NCI-H2227 treated with DMSO at 0.1 percent for 48 hours (cell line): ENCODE data around the gene PAX4.

Experiments used
- DNase-seq: peaks from one replicate; lab custom pipeline; 2025; lab: John Stamatoyannopoulos, UW

The PAX4 gene

GRCh38 chr7:127629268-127629854 lies 11.4 kb upstream of the PAX4 start:
- DNase-seq, result no peak

- no peak for DNase-seq
Observed at GRCh38 chr7:127628445-127628844, 10.5 kb upstream of the PAX4 start.

GRCh38 chr7:127625331-127625730 lies 7.4 kb upstream of the PAX4 start:
- DNase-seq, result no peak

- DNase-seq, result no peak
Observed at GRCh38 chr7:127620406-127621233, 2.7 kb upstream of the PAX4 start.

GRCh38 chr7:127619681-127620405 lies 1.9 kb upstream of the PAX4 start:
- DNase-seq, result no peak

- DNase-seq, result no peak
Observed at GRCh38 chr7:127618775-127619174, 833 bp upstream of the PAX4 start.

- no peak for DNase-seq
Observed at GRCh38 chr7:127616724-127617123, 1.2 kb downstream of the PAX4 start.

- no peak for DNase-seq
Observed at GRCh38 chr7:127612263-127612662, 5.7 kb downstream of the PAX4 start.

- DNase-seq, result no peak
Observed at GRCh38 chr7:127609297-127609696, 8.6 kb downstream of the PAX4 start.

- no peak for DNase-seq
Observed at GRCh38 chr7:127608446-127608845, 9.5 kb downstream of the PAX4 start.

GRCh38 chr7:127600885-127601284 lies 17.1 kb downstream of the PAX4 start:
- no peak for DNase-seq

GRCh38 chr7:127598318-127598717 lies 19.6 kb downstream of the PAX4 start:
- no peak for DNase-seq

- no peak for DNase-seq
Observed at GRCh38 chr7:127595737-127596136, 22.2 kb downstream of the PAX4 start.

- DNase-seq, result no peak
Observed at GRCh38 chr7:127594490-127594889, 23.5 kb downstream of the PAX4 start.

GRCh38 chr7:127592550-127592949 lies 25.4 kb downstream of the PAX4 start:
- no peak for DNase-seq

- no peak for DNase-seq
Observed at GRCh38 chr7:127591591-127591990, 26.4 kb downstream of the PAX4 start.

GRCh38 chr7:127591189-127591588 lies 26.8 kb downstream of the PAX4 start:
- no peak for DNase-seq

GRCh38 chr7:127589896-127590295 lies 28.0 kb downstream of the PAX4 start:
- DNase-seq, result no peak

GRCh38 chr7:127588697-127589482 lies 29.1 kb downstream of the PAX4 start:
- peak; percentile 73 for DNase-seq

GRCh38 chr7:127588019-127588696 lies 29.8 kb downstream of the PAX4 start, which contains the start of gene ARF5:
TSS of gene ARF5 (plus strand) at chr7:127588411. CDS start at chr7:127588499, 88 bp downstream.
- peak; percentile 80 for DNase-seq

- DNase-seq, result no peak
Observed at GRCh38 chr7:127587663-127588018, 30.3 kb downstream of the PAX4 start.

- no peak for DNase-seq
Observed at GRCh38 chr7:127586346-127586745, 31.6 kb downstream of the PAX4 start.
